HepG2 (cell line): Measurements from ENCODE around the gene FUZ. TPM values are rescaled to one million over a fixed set of nuclear protein-coding genes. Genes with fewer than 3 reads are reported as not detected.

ENCODE experiments used
- FUBP1 ChIP-seq: sonication (generic); formaldehyde crosslinking; IDR thresholded peaks from 2 replicates; pipeline ENCODE4 v1.5.1; 2020; ENCODE audit warnings: missing genetic modification reagents, mild to moderate bottlenecking, borderline replicate concordance
- HIVEP1 ChIP-seq: sonication (generic); formaldehyde crosslinking; IDR thresholded peaks from 2 replicates; pipeline ENCODE4 v1.4.0; 2020; ENCODE audit warnings: mild to moderate bottlenecking, missing genetic modification reagents
- HOXA5 ChIP-seq: sonication (generic); formaldehyde crosslinking; IDR thresholded peaks from 2 replicates; pipeline ENCODE4 v1.4.0; 2020; ENCODE audit warnings: missing genetic modification reagents
- MXD1 ChIP-seq: sonication (generic); formaldehyde crosslinking; IDR thresholded peaks from 2 replicates; pipeline ENCODE4 v1.4.0; 2020; ENCODE audit warnings: mild to moderate bottlenecking, missing genetic modification reagents
- RBM22 ChIP-seq: fragments of 200-400 bp; formaldehyde crosslinking; optimal IDR thresholded peaks from 2 replicates; pipeline ENCODE3; 2017; ENCODE audit warnings: mild to moderate bottlenecking, low read length, moderate library complexity
- TBP ChIP-seq: sonication (generic); formaldehyde crosslinking; IDR thresholded peaks from 2 replicates; pipeline ENCODE4 v1.5.0; 2020; ENCODE audit warnings: missing genetic modification reagents
- polyA plus RNA-seq, 8 experiments: library from polyadenylated mRNA; depleted of rRNA in 3 of 8; stranded (reverse) in 7 of 8; unstranded in 1 of 8; fragments of >200 nt; fragmentation: Illumina TruSeq in 4 of 8; extraction: Trizol in 4 of 8; gene quantifications; 2 replicates each; pipeline versions ENCODE4 v1.2.1 to v1.2.3, GENCODE V29; 2011 to 2016; ENCODE audit warnings: low read depth in 4 of 8, missing spikeins in 1 of 8, mixed read lengths in 1 of 8; ENCODE audit not compliant: insufficient read depth in 1 of 8
- total RNA-seq, 5 experiments: library from RNA; depleted of rRNA; stranded (reverse); fragments of >200 nt; fragmentation: Illumina TruSeq; extraction: Trizol; gene quantifications; 2 replicates each; pipeline ENCODE4 v1.2.3, GENCODE V29; 2016; ENCODE audit warnings: low read depth in 1 of 5
- TF ChIP-seq, protein P1 (sequence below): sonication (generic); formaldehyde crosslinking; IDR thresholded peaks from 2 replicates; pipeline ENCODE4 v1.9.0; 2021; ENCODE audit warnings: missing genetic modification reagents, mild to moderate bottlenecking, borderline replicate concordance

FUZ gene
- total and polyA plus RNA-seq, 2 of the 13 experiments (the other 11 are each of a cell fraction or from before 2014, with no cell fraction given): 0.08 TPM; not detected in 1

GRCh38 chr19:49851456-49852259 is 38.6 kb upstream of the FUZ start (continued):
- TF ChIP-seq MXD1 (CRISPR knock-in tag): peak; percentile 54; the same call in 1 of the 2 replicates
- TF ChIP-seq TBP (CRISPR knock-in tag): no peak
- no peak for TF ChIP-seq FUBP1 (CRISPR knock-in tag)
- TF ChIP-seq HOXA5 (CRISPR knock-in tag): no peak
- no peak for TF ChIP-seq RBM22
- TF ChIP-seq HIVEP1 (CRISPR knock-in tag): 0 out of 2 replicates have a peak, but pooled peaks have one; percentile 18
- TF ChIP-seq, protein P1, sequence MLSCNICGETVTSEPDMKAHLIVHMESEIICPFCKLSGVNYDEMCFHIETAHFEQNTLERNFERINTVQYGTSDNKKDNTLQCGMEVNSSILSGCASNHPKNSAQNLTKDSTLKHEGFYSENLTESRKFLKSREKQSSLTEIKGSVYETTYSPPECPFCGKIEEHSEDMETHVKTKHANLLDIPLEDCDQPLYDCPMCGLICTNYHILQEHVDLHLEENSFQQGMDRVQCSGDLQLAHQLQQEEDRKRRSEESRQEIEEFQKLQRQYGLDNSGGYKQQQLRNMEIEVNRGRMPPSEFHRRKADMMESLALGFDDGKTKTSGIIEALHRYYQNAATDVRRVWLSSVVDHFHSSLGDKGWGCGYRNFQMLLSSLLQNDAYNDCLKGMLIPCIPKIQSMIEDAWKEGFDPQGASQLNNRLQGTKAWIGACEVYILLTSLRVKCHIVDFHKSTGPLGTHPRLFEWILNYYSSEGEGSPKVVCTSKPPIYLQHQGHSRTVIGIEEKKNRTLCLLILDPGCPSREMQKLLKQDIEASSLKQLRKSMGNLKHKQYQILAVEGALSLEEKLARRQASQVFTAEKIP (CRISPR knock-in tag): no peak
